GM21526 (cell line): ENCODE measurements around the gene PXDN.
"Not testable (repeated sequence)": the region's sequence is repeated elsewhere in the genome, so short reads cannot be mapped to it uniquely, and the experiment has no call there.

ENCODE experiments used
- ATAC-seq: cut with Tn5 transposase; IDR thresholded peaks from one replicate; pipeline ENCODE4 v1.9.1; 2021; ENCODE audit warnings: moderate library complexity; ENCODE audit not compliant: unreplicated experiment, low FRiP score

PXDN gene

DNA sequence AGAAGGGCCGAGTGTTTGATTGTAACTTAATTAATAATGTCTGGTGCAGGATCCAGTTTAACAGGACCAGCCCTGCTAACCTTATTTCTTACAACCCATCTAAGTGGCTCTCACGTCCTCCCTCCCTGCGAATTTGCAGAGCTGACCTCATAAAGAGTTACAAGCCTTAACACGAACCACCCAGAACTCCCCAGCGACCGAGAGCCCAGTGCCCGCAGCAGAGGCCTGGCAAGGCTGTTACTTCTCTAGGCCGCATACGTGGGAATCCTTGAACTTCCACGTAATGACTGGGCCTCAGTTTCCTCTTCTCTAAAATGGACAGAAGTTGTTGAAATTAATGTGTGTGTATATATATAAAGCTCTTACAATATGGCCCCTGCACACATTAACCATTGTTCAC is 55.5 kb downstream of the PXDN start:
- no peak for ATAC-seq

DNA sequence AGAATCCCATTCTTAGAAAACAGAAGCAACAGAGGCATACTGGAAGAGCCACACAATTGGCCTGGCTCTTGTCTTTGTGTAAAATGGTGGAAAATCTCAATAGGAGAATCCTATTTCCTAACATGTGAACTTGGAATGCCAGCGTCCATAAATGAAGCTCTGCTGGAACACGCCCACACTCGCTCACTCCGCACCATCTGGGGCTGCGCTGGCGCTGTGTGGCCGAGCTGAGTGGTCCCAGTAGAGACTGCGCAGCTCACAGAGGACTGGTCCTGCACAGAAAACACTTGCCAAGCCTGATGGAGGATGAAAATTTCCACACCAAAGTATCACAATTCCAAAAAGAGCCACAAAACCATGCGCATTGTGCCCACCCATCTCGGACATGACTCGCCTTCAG is 56.2 kb downstream of the PXDN start:
- no peak for ATAC-seq

DNA sequence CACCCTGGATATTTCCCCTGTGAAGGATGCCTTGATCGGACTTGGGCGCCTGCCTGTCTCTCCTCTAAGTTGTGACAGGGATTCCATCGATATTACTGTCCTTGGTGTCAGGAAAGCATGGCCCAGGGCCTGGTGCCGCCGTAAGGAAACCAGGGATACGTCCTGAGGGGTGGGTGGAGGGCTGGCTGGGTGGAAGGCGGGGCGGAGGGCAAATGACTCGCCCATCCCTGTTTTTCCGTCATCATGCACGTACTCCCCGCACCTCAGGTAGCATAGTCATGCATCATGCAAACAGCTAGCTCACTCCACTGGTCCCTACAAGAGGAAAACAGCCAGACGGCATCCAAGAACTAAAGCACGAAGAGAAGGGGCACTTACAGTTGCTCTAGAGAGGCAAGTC is 57.1 kb downstream of the PXDN start:
- ATAC-seq = no peak

DNA sequence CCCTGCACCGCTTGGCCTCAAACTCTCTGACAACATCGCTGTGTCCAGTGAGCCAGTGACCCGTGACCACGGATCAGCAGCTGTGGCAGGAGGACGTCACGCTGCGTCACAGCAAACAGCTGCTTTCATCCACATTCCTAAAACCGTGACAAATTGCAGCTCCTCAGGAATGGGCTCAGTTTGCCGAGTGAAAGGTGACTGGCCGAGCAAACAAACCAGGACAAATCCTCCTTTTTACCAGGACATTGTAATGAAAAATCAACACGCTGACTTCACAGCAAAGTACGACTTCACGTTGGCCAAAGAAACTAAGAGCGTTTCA is 57.6 kb downstream of the PXDN start:
- ATAC-seq = no peak

DNA sequence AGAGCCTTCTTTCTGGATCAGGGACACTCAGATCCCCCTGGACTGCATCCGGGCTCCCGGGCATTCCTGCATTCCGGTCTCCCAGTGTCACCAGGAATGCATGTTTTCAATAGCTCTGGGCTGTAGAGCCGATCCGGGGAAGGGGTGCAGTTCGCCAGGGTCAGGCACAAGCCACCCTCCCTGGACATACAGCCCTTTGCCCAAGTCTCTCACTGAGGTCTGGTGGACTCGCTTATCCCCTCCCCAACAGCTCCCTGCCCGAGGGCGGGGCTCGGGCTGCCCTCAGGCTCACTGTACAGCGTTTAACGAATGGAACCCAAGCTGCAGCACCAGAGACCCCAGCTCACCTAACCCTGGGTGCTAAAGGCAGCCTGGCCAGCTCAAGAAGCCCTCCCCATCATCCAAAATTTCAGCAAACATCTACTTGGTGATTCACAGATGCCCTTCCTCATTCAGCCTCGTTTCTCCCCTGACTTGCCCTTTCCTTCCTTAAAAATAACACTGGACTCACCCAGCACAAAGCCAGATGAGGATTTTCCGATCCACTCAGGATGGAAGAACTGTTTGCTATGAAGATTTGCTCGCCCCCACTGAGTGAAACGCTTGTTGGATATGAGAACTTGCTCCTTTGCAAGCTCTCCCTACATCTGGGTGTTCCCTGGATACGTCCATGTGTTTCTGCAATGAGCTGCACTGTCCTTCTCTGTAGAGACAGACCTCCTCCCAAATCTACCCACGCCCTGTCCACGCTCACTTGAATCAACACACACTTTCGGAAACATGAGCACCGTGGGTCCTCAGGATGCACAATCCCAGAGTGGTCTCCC is 58.1 kb downstream of the PXDN start:
- no peak for ATAC-seq

DNA sequence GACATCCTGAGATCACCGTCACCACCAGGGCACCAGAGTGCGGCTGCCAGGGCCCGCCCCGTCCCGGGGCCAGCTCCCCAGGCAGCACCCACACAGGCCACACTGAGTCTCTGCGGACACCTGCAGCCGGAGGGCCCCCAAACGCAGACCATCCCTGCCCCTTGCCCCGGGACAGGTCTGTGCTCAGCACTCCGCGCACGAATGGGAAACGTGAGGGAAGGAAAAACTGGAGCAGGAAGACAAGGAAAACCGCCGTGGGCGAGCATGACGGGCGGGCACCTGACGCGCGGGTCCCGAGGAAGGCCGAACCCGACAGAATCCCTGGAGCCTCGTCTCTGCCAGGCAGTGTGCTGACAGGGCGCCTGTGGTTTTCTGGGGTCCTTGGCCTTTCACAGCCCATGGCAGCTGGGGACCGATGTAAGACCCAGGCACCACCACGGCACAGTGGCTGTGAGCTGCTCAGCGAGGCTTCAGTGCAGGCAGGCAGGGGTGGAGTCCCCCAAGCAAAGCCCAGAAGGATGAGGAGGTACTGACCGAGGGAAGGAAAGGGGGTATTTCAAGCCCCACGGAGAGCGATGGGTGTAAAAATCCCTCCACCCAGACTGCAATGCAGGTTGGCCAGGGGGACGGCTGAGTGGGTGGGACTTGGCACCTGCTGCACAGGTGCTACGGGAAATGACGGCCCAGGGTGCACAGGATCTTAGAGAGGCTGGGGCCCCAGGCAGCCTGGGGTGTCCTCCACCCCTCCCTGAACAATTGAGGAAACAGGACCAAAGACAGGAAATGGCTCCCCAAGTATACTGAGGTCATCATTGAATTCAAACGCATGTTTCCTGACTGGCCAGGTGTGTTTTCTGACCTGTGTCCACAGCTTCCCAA is 59.0 kb downstream of the PXDN start:
- ATAC-seq = no peak

- no peak for ATAC-seq
Observed at GRCh38 chr2:1683297-1683696, 61.0 kb downstream of the PXDN start.

DNA sequence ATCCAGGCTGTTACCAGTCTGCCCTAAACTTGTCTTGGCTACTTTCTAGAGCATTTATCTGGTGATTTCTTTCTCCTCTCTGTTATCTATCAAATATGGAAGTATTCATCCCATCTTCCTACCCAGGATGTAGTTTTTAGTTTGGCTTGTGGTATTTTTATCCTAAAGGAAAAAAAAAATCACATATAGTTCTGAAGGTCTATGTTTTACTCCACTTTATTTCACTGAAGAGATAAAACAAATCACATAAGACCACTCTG is 62.2 kb downstream of the PXDN start:
- ATAC-seq = no peak

GRCh38 chr2:1681323-1682180 is 62.8 kb downstream of the PXDN start:
- no peak for ATAC-seq

DNA sequence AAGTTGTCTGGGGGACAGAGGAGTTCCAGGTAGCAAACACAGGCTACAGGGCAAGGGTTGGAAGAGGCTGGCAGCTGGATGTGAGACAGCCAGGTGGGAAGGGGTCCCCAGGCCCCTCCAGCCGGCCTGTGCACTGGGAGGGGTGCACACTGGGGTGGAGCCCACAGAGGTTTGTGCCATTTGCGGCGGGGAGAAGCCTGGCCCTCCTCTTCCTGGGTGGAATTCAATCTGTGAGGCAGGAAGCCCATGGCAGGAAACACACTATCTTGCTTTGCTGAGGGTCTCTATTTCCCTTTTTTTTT is 63.3 kb downstream of the PXDN start:
- no peak for ATAC-seq

- no peak for ATAC-seq
Observed at GRCh38 chr2:1680222-1681016, 63.9 kb downstream of the PXDN start.

GRCh38 chr2:1679488-1680039 is 64.8 kb downstream of the PXDN start:
- not testable (repeated sequence) for ATAC-seq

GRCh38 chr2:1679065-1679464 is 65.2 kb downstream of the PXDN start:
- not testable (repeated sequence) for ATAC-seq

DNA sequence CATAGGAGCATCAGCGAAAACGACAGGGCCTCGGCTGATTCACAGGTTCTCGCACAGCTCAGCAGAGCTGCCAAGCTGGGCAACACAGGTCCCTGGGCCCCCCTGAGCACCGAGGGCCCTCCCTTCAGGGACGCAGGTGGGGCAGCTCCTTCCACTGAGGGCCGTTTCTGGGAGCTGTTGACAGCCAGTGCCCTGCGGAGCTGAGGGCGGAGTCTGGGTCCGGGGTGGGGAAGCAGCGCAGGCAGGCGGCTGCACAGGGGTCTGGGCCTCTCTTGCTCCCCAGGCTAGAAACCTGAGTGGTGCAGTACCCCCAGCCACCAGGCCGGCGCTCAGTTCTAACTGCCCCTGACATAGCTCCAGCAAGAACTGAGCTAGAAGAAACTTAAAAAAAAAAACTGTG is 65.7 kb downstream of the PXDN start:
- ATAC-seq = no peak

DNA sequence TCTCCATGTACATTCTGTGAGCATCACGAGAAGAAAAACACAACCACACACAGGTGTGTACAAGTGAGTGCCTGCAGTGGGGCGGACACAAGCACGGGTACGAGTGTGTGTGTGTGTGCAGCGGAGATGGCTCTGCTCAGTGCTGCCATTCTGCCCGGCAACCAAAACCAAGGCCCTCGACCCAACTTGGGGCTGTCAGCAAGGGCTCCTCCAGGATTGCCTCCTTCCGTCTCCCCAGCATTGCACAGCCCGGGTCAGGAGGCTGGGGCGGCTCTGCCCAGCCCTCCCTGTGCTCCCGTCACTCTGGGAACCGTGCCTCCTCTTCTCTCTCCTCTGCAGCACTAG is 66.5 kb downstream of the PXDN start:
- no peak for ATAC-seq

DNA sequence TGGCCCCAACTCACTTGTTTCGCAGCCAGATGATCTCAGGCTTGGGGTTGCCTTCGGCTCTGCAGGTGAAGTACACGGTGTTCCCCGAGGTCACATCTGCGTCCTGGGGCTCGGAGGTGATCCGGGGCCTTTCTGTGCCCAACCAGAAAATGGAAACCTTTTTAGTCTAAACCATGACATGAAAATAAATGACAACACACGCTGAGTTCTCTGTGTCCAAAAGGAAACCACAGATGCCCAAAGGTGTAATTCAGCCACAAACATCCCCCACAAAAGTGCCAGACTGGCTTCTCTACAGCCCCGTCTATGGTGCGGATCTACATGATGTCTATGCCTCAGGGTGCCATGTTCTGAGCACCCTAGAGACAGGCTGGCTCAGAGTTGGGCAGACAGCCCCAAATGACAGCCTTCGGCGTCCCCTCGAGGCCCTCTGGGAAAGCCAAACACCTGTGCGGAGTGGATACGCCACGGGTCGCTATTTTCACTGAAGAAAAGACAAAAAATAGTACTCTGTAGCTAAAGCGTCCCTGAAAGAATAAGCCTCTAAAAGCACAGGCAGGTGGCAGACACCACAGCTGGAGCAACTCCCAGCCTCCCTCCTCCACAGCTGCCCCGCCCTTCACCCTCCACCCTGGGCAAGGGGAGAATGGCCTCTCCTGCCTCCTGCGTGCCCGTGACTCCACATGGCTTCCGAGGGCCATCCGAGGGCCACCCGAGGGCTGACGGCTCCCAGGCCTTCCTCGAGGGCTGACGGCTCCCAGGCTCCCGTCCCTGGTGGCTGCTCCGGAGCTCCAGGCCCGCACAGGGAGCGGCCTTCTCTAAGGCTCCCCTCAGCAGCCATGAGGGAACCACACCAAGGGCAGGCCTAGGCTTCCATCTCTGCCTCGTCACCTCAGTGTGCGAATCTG is 67.1 kb downstream of the PXDN start:
- no peak for ATAC-seq

- no peak for ATAC-seq
Observed at GRCh38 chr2:1676091-1676912, 68.0 kb downstream of the PXDN start.

DNA sequence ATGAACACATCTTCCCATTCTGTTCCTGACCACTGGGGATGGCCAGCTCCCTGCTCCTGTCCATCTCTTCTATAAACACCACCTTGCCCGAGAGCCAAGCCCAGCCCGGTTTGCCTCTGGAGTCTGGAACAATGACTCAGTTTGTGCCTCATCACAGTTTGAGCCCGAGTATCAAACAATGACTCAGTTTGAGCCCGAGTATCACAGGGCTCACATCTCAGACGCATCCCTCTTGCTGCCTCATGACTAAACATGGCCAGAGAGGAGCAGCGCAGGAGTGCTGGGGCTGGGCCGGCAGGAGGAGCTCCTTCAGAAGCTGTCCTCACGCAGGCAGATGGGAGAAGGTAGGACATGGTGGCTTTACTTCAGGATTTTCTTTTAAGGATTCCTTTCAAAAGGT is 68.7 kb downstream of the PXDN start:
- no peak for ATAC-seq
